HL-60 (cell line): Measurements from ENCODE around the gene TOP3B.

Experiments
- GABPA ChIP-seq: IDR thresholded peaks from 2 replicates; pipeline ENCODE4 v1.6.1; 2012; ENCODE audit warnings: low read depth
- POLR2AphosphoS5 ChIP-seq: IDR thresholded peaks from 2 replicates; pipeline ENCODE4 v1.6.1; 2012; ENCODE audit warnings: low read depth
- REST ChIP-seq: IDR thresholded peaks from 2 replicates; pipeline ENCODE4 v1.6.1; 2012; ENCODE audit warnings: low read depth; ENCODE audit not compliant: insufficient replicate concordance
- TF ChIP-seq, protein P1 (sequence below): IDR thresholded peaks from one replicate; pipeline ENCODE4 v1.5.1; 2011; ENCODE audit warnings: low read length, control low read depth, inconsistent platforms; ENCODE audit not compliant: insufficient read depth

GRCh38 chr22:21980547-21980946 is 2.0 kb downstream of the TOP3B start:
- TF ChIP-seq, protein P1, sequence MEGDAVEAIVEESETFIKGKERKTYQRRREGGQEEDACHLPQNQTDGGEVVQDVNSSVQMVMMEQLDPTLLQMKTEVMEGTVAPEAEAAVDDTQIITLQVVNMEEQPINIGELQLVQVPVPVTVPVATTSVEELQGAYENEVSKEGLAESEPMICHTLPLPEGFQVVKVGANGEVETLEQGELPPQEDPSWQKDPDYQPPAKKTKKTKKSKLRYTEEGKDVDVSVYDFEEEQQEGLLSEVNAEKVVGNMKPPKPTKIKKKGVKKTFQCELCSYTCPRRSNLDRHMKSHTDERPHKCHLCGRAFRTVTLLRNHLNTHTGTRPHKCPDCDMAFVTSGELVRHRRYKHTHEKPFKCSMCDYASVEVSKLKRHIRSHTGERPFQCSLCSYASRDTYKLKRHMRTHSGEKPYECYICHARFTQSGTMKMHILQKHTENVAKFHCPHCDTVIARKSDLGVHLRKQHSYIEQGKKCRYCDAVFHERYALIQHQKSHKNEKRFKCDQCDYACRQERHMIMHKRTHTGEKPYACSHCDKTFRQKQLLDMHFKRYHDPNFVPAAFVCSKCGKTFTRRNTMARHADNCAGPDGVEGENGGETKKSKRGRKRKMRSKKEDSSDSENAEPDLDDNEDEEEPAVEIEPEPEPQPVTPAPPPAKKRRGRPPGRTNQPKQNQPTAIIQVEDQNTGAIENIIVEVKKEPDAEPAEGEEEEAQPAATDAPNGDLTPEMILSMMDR: no peak
- TF ChIP-seq POLR2AphosphoS5 (no peak), REST (no peak), GABPA (no peak)
